H1 (cell line): ENCODE measurements around the gene ADAD2. TPM values are rescaled to one million over a fixed set of nuclear protein-coding genes. Genes with fewer than 3 reads are reported as not detected.

Experiments used
- CTCF ChIA-PET: fragments of 300-600 bp; sonication (Branson Sonifier 250); formaldehyde crosslinking; loops from one replicate; lab custom pipeline; 2021; ENCODE audit not compliant: partially characterized antibody; lab: Charles Lee
- POLR2A ChIA-PET: fragments of 300-600 bp; sonication (Branson Sonifier 250); formaldehyde crosslinking; loops from one replicate; lab custom pipeline; 2021; ENCODE audit warnings: inconsistent platforms; ENCODE audit not compliant: partially characterized antibody; lab: Charles Lee
- DNase-seq, 2 experiments: peaks; one replicate each; pipeline versions ENCODE4 v3.0.0 to v3.0.0-alpha.2; 2010 to 2022; ENCODE audit warnings: low spot score in 2 of 2, low read depth in 1 of 2, mixed read lengths in 1 of 2
- FAIRE-seq: peaks from 2 replicates; lab custom pipeline; 2011; peaks lifted over from hg19 to GRCh38; lab: Jason Lieb, UNC
- H2AFZ ChIP-seq: 2 replicates; pipeline ENCODE4 v1.8.1; 2012; ENCODE audit warnings: low read length, inconsistent platforms
- H2AK5ac ChIP-seq: 2 replicates; pipeline ENCODE4 v1.6.1; 2013; ENCODE audit warnings: low read depth, low read length
- H2BK120ac ChIP-seq: replicated peaks from 2 replicates; pipeline ENCODE3; 2013; ENCODE audit warnings: low read depth, low read length, inconsistent platforms
- H2BK12ac ChIP-seq: 2 replicates; pipeline ENCODE4 v1.6.1; 2013; ENCODE audit warnings: low read depth, low read length
- H2BK15ac ChIP-seq: 2 replicates; pipeline ENCODE4 v1.6.1; 2013; ENCODE audit warnings: low read length
- H2BK20ac ChIP-seq: 2 replicates; pipeline ENCODE4 v1.6.1; 2013; ENCODE audit warnings: low read length
- H2BK5ac ChIP-seq: 2 replicates; pipeline ENCODE4 v1.6.1; 2013; ENCODE audit warnings: low read depth, low read length
- H3K14ac ChIP-seq: 2 replicates; pipeline ENCODE4 v1.6.1; 2013; ENCODE audit warnings: inconsistent platforms; ENCODE audit not compliant: insufficient read length
- H3K18ac ChIP-seq: 2 replicates; pipeline ENCODE4 v1.6.1; 2013; ENCODE audit warnings: low read length; ENCODE audit errors: extremely low read depth
- H3K23ac ChIP-seq: 2 replicates; pipeline ENCODE4 v1.6.1; 2013; ENCODE audit warnings: inconsistent platforms; ENCODE audit not compliant: insufficient read length
- H3K23me2 ChIP-seq: 2 replicates; pipeline ENCODE4 v1.6.1; 2013; ENCODE audit warnings: low read depth, low read length
- H3K27ac ChIP-seq: 2 replicates; pipeline ENCODE4 v1.6.1; 2011; ENCODE audit warnings: low read depth, low read length, inconsistent platforms
- H3K27me3 ChIP-seq, 4 experiments: replicated peaks in 1 of 4; 1 replicate in 1 of 4; 2 replicates in 3 of 4; pipeline versions ENCODE4 v1.6.1 to v1.8.1; 2011 to 2013; ENCODE audit warnings: low read length in 3 of 4, mild to moderate bottlenecking in 3 of 4, inconsistent platforms in 2 of 4, mixed read lengths in 2 of 4, moderate library complexity in 1 of 4; ENCODE audit not compliant: control insufficient read depth in 3 of 4, insufficient read depth in 3 of 4; ENCODE audit errors: extremely low read depth in 1 of 4
- H3K36me3 ChIP-seq, 4 experiments: 2 replicates each; pipeline versions ENCODE4 v1.6.1 to v1.8.1; 2011 to 2013; ENCODE audit warnings: mild to moderate bottlenecking in 4 of 4, low read length in 3 of 4, moderate library complexity in 2 of 4, control low read depth in 1 of 4, inconsistent platforms in 1 of 4; ENCODE audit not compliant: insufficient read depth in 4 of 4, control insufficient read depth in 2 of 4
- H3K4ac ChIP-seq: replicated peaks from 2 replicates; pipeline ENCODE3; 2013; ENCODE audit warnings: low read length, low read depth, mixed read lengths, inconsistent platforms; ENCODE audit not compliant: insufficient read length
- H3K4me1 ChIP-seq, 4 experiments: replicated peaks in 1 of 4; 1 replicate in 1 of 4; 2 replicates in 3 of 4; pipeline versions ENCODE4 v1.6.1 to v1.8.1; 2011 to 2013; ENCODE audit warnings: low read length in 3 of 4, inconsistent platforms in 2 of 4, mixed read lengths in 1 of 4; ENCODE audit not compliant: insufficient read depth in 4 of 4, control insufficient read depth in 3 of 4
- H3K4me2 ChIP-seq, 2 experiments: 2 replicates each; pipeline versions ENCODE4 v1.6.1 to v1.8.1; 2011 to 2013; ENCODE audit warnings: low read depth in 2 of 2, low read length in 2 of 2, control low read depth in 1 of 2, inconsistent platforms in 1 of 2, mild to moderate bottlenecking in 1 of 2; ENCODE audit not compliant: insufficient read depth in 1 of 2
- H3K4me3 ChIP-seq, 4 experiments: fragments of 200-600, 300-600 bp in 1 of 4; sonication (generic), shearing (Covaris generic), sonication (Bioruptor Twin) in 1 of 4; 2 replicates each; pipeline versions ENCODE4 v1.5.1 to v1.8.1; 2011 to 2016; ENCODE audit warnings: low read length in 4 of 4, low read depth in 3 of 4, control low read depth in 2 of 4, inconsistent platforms in 2 of 4, mild to moderate bottlenecking in 2 of 4, mixed read lengths in 1 of 4, moderate library complexity in 1 of 4; ENCODE audit not compliant: insufficient read depth in 2 of 4; ENCODE audit errors: extremely low read depth in 1 of 4
- H3K56ac ChIP-seq: replicated peaks from 2 replicates; pipeline ENCODE3; 2013; ENCODE audit warnings: low read depth, mild to moderate bottlenecking, mixed read lengths, low read length, inconsistent platforms; ENCODE audit not compliant: insufficient read length
- H3K79me1 ChIP-seq: 2 replicates; pipeline ENCODE4 v1.6.1; 2013; ENCODE audit warnings: low read depth, low read length, control low read depth
- H3K79me2 ChIP-seq, 2 experiments: 2 replicates each; pipeline versions ENCODE4 v1.6.1 to v1.8.1; 2012 to 2013; ENCODE audit warnings: low read length in 2 of 2, mild to moderate bottlenecking in 2 of 2, inconsistent platforms in 1 of 2; ENCODE audit not compliant: insufficient read depth in 2 of 2, control insufficient read depth in 1 of 2
- H3K9ac ChIP-seq, 4 experiments: replicated peaks in 1 of 4; 1 replicate in 1 of 4; 2 replicates in 3 of 4; pipeline versions ENCODE4 v1.6.1 to v1.8.1; 2011 to 2013; ENCODE audit warnings: low read depth in 3 of 4, low read length in 3 of 4, control low read depth in 2 of 4, mild to moderate bottlenecking in 2 of 4, moderate library complexity in 2 of 4, inconsistent platforms in 1 of 4; ENCODE audit errors: extremely low read depth in 1 of 4
- H3K9me3 ChIP-seq, 2 experiments: 2 replicates each; pipeline versions ENCODE4 v1.6.1 to v1.8.1; 2012 to 2013; ENCODE audit warnings: mild to moderate bottlenecking in 2 of 2, moderate library complexity in 2 of 2, control low read depth in 1 of 2, inconsistent platforms in 1 of 2, low read depth in 1 of 2, low read length in 1 of 2, mixed read lengths in 1 of 2; ENCODE audit not compliant: insufficient read depth in 2 of 2
- H4K20me1 ChIP-seq, 2 experiments: replicated peaks in 1 of 2; 2 replicates each; pipeline versions ENCODE3 to v1.8.1; 2011 to 2013; ENCODE audit warnings: inconsistent platforms in 2 of 2, low read length in 2 of 2, mild to moderate bottlenecking in 1 of 2; ENCODE audit not compliant: insufficient read depth in 2 of 2, control insufficient read depth in 1 of 2
- H4K5ac ChIP-seq: 2 replicates; pipeline ENCODE4 v1.6.1; 2013; ENCODE audit warnings: low read length, low read depth, mixed read lengths, inconsistent platforms; ENCODE audit not compliant: insufficient read length
- H4K8ac ChIP-seq: 2 replicates; pipeline ENCODE4 v1.8.0; 2013; ENCODE audit warnings: mild to moderate bottlenecking, moderate library complexity, low read length, inconsistent platforms; ENCODE audit not compliant: insufficient read depth; ENCODE audit errors: extremely low read depth
- H4K91ac ChIP-seq: replicated peaks from 2 replicates; pipeline ENCODE3; 2013; ENCODE audit warnings: low read length, mixed read lengths, inconsistent platforms; ENCODE audit not compliant: insufficient read length
- CHD1 ChIP-seq: IDR thresholded peaks from 2 replicates; pipeline ENCODE4 v1.6.1; 2012; ENCODE audit warnings: low read depth, low read length, improper control_type of control experiment
- CTBP2 ChIP-seq: IDR thresholded peaks from 2 replicates; pipeline ENCODE4 v1.7.0; 2011; ENCODE audit warnings: borderline replicate concordance, mild to moderate bottlenecking, moderate library complexity, mixed read lengths, low read length; ENCODE audit not compliant: insufficient read depth, insufficient read length
- GTF2F1 ChIP-seq: IDR thresholded peaks from 2 replicates; pipeline ENCODE4 v1.6.1; 2012; ENCODE audit warnings: low read depth, low read length, improper control_type of control experiment, borderline replicate concordance
- HDAC2 ChIP-seq, 2 experiments: fragments of 300-600 bp in 1 of 2; sonication (generic) in 1 of 2; IDR thresholded peaks; 2 replicates each; pipeline ENCODE4 v1.6.1; 2011 to 2012; ENCODE audit warnings: low read depth in 2 of 2, low read length in 2 of 2, mild to moderate bottlenecking in 2 of 2, moderate library complexity in 2 of 2, borderline replicate concordance in 1 of 2, inconsistent platforms in 1 of 2
- RAD21 ChIP-seq, 2 experiments: IDR thresholded peaks in 1 of 2; conservative IDR thresholded peaks in 1 of 2; 2 replicates each; pipeline ENCODE4 v1.6.1; 2011; ENCODE audit warnings: low read depth in 2 of 2, low read length in 2 of 2, improper control_type of control experiment in 1 of 2, inconsistent platforms in 1 of 2, mild to moderate bottlenecking in 1 of 2, moderate library complexity in 1 of 2
- TAF1 ChIP-seq: IDR thresholded peaks from 2 replicates; pipeline ENCODE4 v1.6.1; 2011; ENCODE audit warnings: mild to moderate bottlenecking, low read depth, low read length
- YY1 ChIP-seq: IDR thresholded peaks from 2 replicates; pipeline ENCODE4 v1.6.1; 2011; ENCODE audit warnings: low read depth, mild to moderate bottlenecking, low read length
- WGBS, 2 experiments: shearing (Covaris generic) in 1 of 2; methylation state at CpG; one replicate each; pipeline versions ENCODE4 v1.1.6 to v1.1.7; 2013 to 2015; ENCODE audit warnings: low lambda C conversion rate in 2 of 2, mixed read lengths in 2 of 2, inconsistent platforms in 1 of 2, low coverage in 1 of 2, missing lambda C conversion rate in 1 of 2; ENCODE audit not compliant: insufficient replicate concordance in 2 of 2, insufficient coverage in 1 of 2, insufficient read length in 1 of 2; ENCODE audit errors: extremely low coverage in 1 of 2, missing lambda C conversion rate in 1 of 2; 5-methylcytosine and 5-hydroxymethylcytosine counted together
- polyA plus RNA-seq, 7 experiments: library from polyadenylated mRNA; depleted of rRNA in 3 of 7; stranded (reverse) in 5 of 7; unstranded in 2 of 7; fragments of >200 nt in 5 of 7; fragments of 200-250 nt in 2 of 7; gene quantifications; 1 replicate in 5 of 7; 2 replicates in 1 of 7; 4 replicates in 1 of 7; pipeline versions ENCODE4 v1.2.1 to v1.2.3, GENCODE V29; 2011 to 2013; ENCODE audit warnings: missing spikeins in 2 of 7, mixed read lengths in 2 of 7
- total RNA-seq: library from RNA; stranded (reverse); fragmentation: NEBNext Ultra II Directional; extraction: Animal tissue kit (Norgen Biotek cat#: 25700); gene quantifications from 2 replicates; pipeline ENCODE4 v1.2.1, GENCODE V29; 2021
- TF ChIP-seq, protein P1 (sequence below): IDR thresholded peaks from 2 replicates; pipeline ENCODE4 v1.6.1; 2012; ENCODE audit warnings: inconsistent platforms

ADAD2 gene
- total and polyA plus RNA-seq, 2 of the 8 experiments (the other 6 are each of a cell fraction or from before 2014, with no cell fraction given), result 1.2 to 1.3 TPM

DNA sequence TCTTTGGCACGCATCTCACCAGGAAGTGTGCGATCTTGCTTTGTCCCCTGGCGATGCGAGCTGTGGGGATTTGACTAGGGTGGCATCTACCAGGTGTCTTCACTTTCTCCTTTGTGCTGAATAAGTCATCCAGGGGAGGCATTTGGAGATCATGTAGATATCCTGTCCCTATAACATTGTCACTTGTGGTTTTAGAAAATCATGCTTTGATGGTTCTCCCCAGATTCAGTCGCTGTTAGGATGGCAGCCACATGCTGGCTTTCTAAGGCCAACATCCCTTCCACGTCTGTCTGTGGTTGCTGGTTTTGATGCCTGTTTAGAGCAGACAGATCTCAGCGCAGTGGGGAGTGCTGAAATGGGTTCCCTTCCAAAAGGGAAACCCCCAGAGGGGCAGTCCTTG lies 2.5 kb downstream of the ADAD2 start:
- ChIA-PET POLR2A (no interaction called here), CTCF (no interaction called here)
- H4K20me1 ChIP-seq, result no peaks in the 10 kb centered on the region
- no peak overlapping the region for H3K56ac ChIP-seq
- no peak for FAIRE-seq
- H3K4me1 ChIP-seq, result peaks cover 0 to 3% (median under 1%) of the 10 kb centered on the region in 4 experiments; a peak in 3 of 7 replicates
- H2BK15ac ChIP-seq, result no peak overlapping the region
- H2BK120ac ChIP-seq, result no peak overlapping the region
- H2BK5ac ChIP-seq, result no peak overlapping the region
- H3K9ac ChIP-seq, result no peak overlapping the region
- no peak overlapping the region for H3K4me2 ChIP-seq
- no peak overlapping the region for H3K23ac ChIP-seq
- no peak overlapping the region for H2AFZ ChIP-seq
- no peak for DNase-seq
- no peak overlapping the region for H2BK20ac ChIP-seq
- no peak overlapping the region for H3K14ac ChIP-seq
- H4K91ac ChIP-seq, result no peak overlapping the region
- no peak for TF ChIP-seq TAF1
- no peak for TF ChIP-seq YY1
- TF ChIP-seq HDAC2 (IDR thresholded peaks at IDR 0.05; ENCODE audit: borderline replicate concordance in 1 of 2, low read depth in 2 of 2, low read length in 2 of 2), result no peak
- TF ChIP-seq CTBP2, result no peak
- TF ChIP-seq RAD21 (IDR thresholded peaks at IDR 0.05 in 1 of 2, conservative IDR thresholded peaks at IDR 0.05 in 1 of 2; ENCODE audit: low read depth in 2 of 2, low read length in 2 of 2), result no peak
- no peak for TF ChIP-seq CHD1
- TF ChIP-seq, protein P1, sequence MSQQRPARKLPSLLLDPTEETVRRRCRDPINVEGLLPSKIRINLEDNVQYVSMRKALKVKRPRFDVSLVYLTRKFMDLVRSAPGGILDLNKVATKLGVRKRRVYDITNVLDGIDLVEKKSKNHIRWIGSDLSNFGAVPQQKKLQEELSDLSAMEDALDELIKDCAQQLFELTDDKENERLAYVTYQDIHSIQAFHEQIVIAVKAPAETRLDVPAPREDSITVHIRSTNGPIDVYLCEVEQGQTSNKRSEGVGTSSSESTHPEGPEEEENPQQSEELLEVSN, result no peak
- TF ChIP-seq GTF2F1, result no peak
- H3K36me3 ChIP-seq, result no peaks in the 10 kb centered on the region
- H2BK12ac ChIP-seq, result no peak overlapping the region
- no peak overlapping the region for H3K18ac ChIP-seq
- H3K4me3 ChIP-seq, result no peak overlapping the region
- no peak overlapping the region for H4K5ac ChIP-seq
- no peak overlapping the region for H4K8ac ChIP-seq
- no peaks in the 10 kb centered on the region for H3K27me3 ChIP-seq
- H3K9me3 ChIP-seq, result no peaks in the 10 kb centered on the region; a peak in 1 of 4 replicates
- no peak overlapping the region for H2AK5ac ChIP-seq
- H3K27ac ChIP-seq, result no peak overlapping the region
- no peak overlapping the region for H3K4ac ChIP-seq
- H3K23me2 ChIP-seq, result no peaks in the 10 kb centered on the region
- WGBS, 2 experiments, result 93% methylated on average over 7 of the region's 7 CpGs; no CpG with 5 or more reads in 1 of the 2 experiments
- H3K79me1 ChIP-seq, result no peaks in the 10 kb centered on the region
- no peaks in the 10 kb centered on the region for H3K79me2 ChIP-seq
